K562 (cell line): Measurements from ENCODE around the gene PLPP7. TPM values are rescaled to one million over a fixed set of nuclear protein-coding genes. Genes with fewer than 3 reads are reported as not detected.
A peak's percentile ranks its signal among the peaks of the same experiment; 100 is the strongest.

Source experiments
- ATAC-seq: fragments of 200-7000 bp; cut with Tn5 transposase; 3 replicates; pipeline ENCODE4 v1.9.1; 2020; ENCODE audit warnings: moderate library complexity
- BruUV-seq: library from RNA; stranded (reverse); fragments of 400-500 nt; replicated peaks from 2 replicates; lab custom pipeline; 2021; lab: Mats Ljungman, UMichigan
- CTCF ChIA-PET: fragments of 300-600 bp; formaldehyde crosslinking; extraction: SDS; loops from one replicate; lab custom pipeline; 2021; ENCODE audit warnings: low intra/inter-chr PET ratio; lab: Yijun Ruan, JAX
- POLR2A ChIA-PET: fragments of 300-600, 350-650 bp; sonication (Branson Sonifier 250); formaldehyde crosslinking; extraction: SDS; loops from one replicate; lab custom pipeline; 2021; ENCODE audit warnings: antibody characterized with exemption, inconsistent platforms; lab: Yijun Ruan, JAX
- DNase-seq, 4 experiments: peaks; one replicate each; pipeline versions ENCODE4 v3.0.0 to v3.0.0-alpha.2; 2011 to 2018; ENCODE audit warnings: low spot score in 3 of 4, mixed read lengths in 3 of 4; ENCODE audit errors: extremely low read depth in 1 of 4
- FAIRE-seq: peaks from 2 replicates; lab custom pipeline; 2011; peaks lifted over from hg19 to GRCh38; lab: Jason Lieb, UNC
- H2AFZ ChIP-seq: 2 replicates; pipeline ENCODE4 v1.6.0; 2011; ENCODE audit warnings: low read depth, low read length, control low read depth, inconsistent platforms
- H3K27ac ChIP-seq: fragments of 200-600 bp; 3 replicates; pipeline ENCODE4 v1.8.0; 2011; ENCODE audit warnings: low read depth, mild to moderate bottlenecking, control low read depth, inconsistent platforms, low read length, moderate library complexity, mixed read lengths; ENCODE audit errors: extremely low read depth
- H3K27me3 ChIP-seq, 2 experiments: fragments of 300-600 bp in 1 of 2; 2 replicates in 1 of 2; 3 replicates in 1 of 2; pipeline versions ENCODE4 v1.6.0 to v1.8.0; 2011; ENCODE audit warnings: inconsistent platforms in 2 of 2, low read length in 2 of 2, mild to moderate bottlenecking in 1 of 2, mixed read lengths in 1 of 2, moderate library complexity in 1 of 2; ENCODE audit not compliant: control insufficient read depth in 2 of 2, insufficient read depth in 2 of 2
- H3K36me3 ChIP-seq: fragments of 300-600 bp; 3 replicates; pipeline ENCODE4 v1.8.0; 2011; ENCODE audit warnings: mild to moderate bottlenecking, low read length, inconsistent platforms; ENCODE audit not compliant: control insufficient read depth, insufficient read depth
- H3K4me1 ChIP-seq, 2 experiments: fragments of 200-600 bp in 1 of 2; replicated peaks in 1 of 2; 2 replicates in 1 of 2; 3 replicates in 1 of 2; pipeline versions ENCODE4 v1.5.1 to v1.8.0; 2011; ENCODE audit warnings: inconsistent platforms in 2 of 2, low read length in 2 of 2, mild to moderate bottlenecking in 1 of 2, mixed read lengths in 1 of 2, moderate library complexity in 1 of 2; ENCODE audit not compliant: control insufficient read depth in 2 of 2, insufficient read depth in 2 of 2
- H3K4me2 ChIP-seq: 2 replicates; pipeline ENCODE4 v1.6.1; 2011; ENCODE audit warnings: low read length, control low read depth, inconsistent platforms, mixed read lengths; ENCODE audit not compliant: insufficient read depth
- H3K4me3 ChIP-seq: fragments of 200-600 bp; sonication (generic), shearing (Covaris generic); 2 replicates; pipeline ENCODE4 v1.5.1; 2016; ENCODE audit warnings: control low read depth, inconsistent platforms
- H3K79me2 ChIP-seq: fragments of 200-600 bp; 3 replicates; pipeline ENCODE4 v1.8.0; 2011; ENCODE audit warnings: low read length, inconsistent platforms; ENCODE audit not compliant: control insufficient read depth, insufficient read depth
- H3K9ac ChIP-seq, 2 experiments: 2 replicates each; pipeline versions ENCODE4 v1.6.0 to v1.6.1; 2011; ENCODE audit warnings: low read depth in 2 of 2, low read length in 2 of 2, control low read depth in 1 of 2, inconsistent platforms in 1 of 2, mild to moderate bottlenecking in 1 of 2, mixed read lengths in 1 of 2; ENCODE audit not compliant: insufficient read depth in 1 of 2
- H3K9me1 ChIP-seq: one replicate; pipeline ENCODE4 v1.6.0; 2011; ENCODE audit warnings: inconsistent platforms, mild to moderate bottlenecking, low read length, moderate library complexity; ENCODE audit not compliant: control insufficient read depth, insufficient read depth
- H3K9me3 ChIP-seq: replicated peaks from 2 replicates; pipeline ENCODE4 v1.5.1; 2011; ENCODE audit warnings: low read depth, low read length, inconsistent platforms; ENCODE audit not compliant: control insufficient read depth, insufficient read depth
- H4K20me1 ChIP-seq: replicated peaks from 2 replicates; pipeline ENCODE4 v1.6.1; 2011; ENCODE audit warnings: low read length, inconsistent platforms, mixed read lengths; ENCODE audit not compliant: control insufficient read depth, insufficient read depth
- MAX ChIP-seq: sonication (generic); formaldehyde crosslinking; IDR thresholded peaks from 2 replicates; pipeline ENCODE4 v1.9.0; 2022; ENCODE audit warnings: mild to moderate bottlenecking, missing genetic modification reagents
- RAD51 ChIP-seq: fragments of 450-650 bp; IDR thresholded peaks from 2 replicates; pipeline ENCODE4 v1.7.1; 2016; ENCODE audit warnings: low read depth, mild to moderate bottlenecking, borderline replicate concordance
- RBFOX2 ChIP-seq: fragments of 200-400 bp; formaldehyde crosslinking; IDR thresholded peaks from 2 replicates; pipeline ENCODE4 v1.6.1; 2017; ENCODE audit warnings: low read depth, mild to moderate bottlenecking, low read length, moderate library complexity
- ZBTB33 ChIP-seq: sonication (generic); formaldehyde crosslinking; IDR thresholded peaks from 2 replicates; pipeline ENCODE4 v1.8.1; 2023; ENCODE audit warnings: mild to moderate bottlenecking, missing genetic modification reagents
- WGBS: fragments of 100-300 bp; shearing (Covaris generic); methylation state at CpG from one replicate; pipeline ENCODE4 v1.1.6; 2016; ENCODE audit warnings: low coverage, mixed read lengths; ENCODE audit not compliant: insufficient coverage; ENCODE audit errors: missing lambda C conversion rate; 5-methylcytosine and 5-hydroxymethylcytosine counted together
- in situ Hi-C: fragments of 300-500 bp; cut with MboI; formaldehyde crosslinking; loops from 4 replicates; pipeline ENCODE4 v1.15.0; 2018; ENCODE audit warnings: inconsistent platforms, mixed read lengths
- intact Hi-C: fragments of 100-400 bp; cut with micrococcal nuclease; formaldehyde crosslinking; loops from 2 replicates; pipeline ENCODE4 v1.14.2; 2022
- polyA plus RNA-seq, 8 experiments: library from polyadenylated mRNA; depleted of rRNA in 4 of 8; stranded (reverse) in 5 of 8; unstranded in 3 of 8; fragments of >200 nt; fragmentation: Nextera tagmentation in 2 of 8; fragmentation: Illumina TruSeq in 1 of 8; extraction: Ambion mirVana in 2 of 8; extraction: Trizol in 1 of 8; gene quantifications; 2 replicates each; pipeline versions ENCODE4 v1.2.1 to v1.2.3, GENCODE V29; 2011 to 2014; ENCODE audit warnings: inconsistent platforms in 1 of 8, missing spikeins in 1 of 8
- total RNA-seq, 7 experiments: library from RNA; depleted of rRNA in 6 of 7; stranded (reverse); fragments of >200 nt in 6 of 7; fragmentation: Illumina TruSeq in 2 of 7; extraction: Trizol in 2 of 7; gene quantifications; 2 replicates each; pipeline versions ENCODE4 v1.2.1 to v1.2.3, GENCODE V29; 2011 to 2021; ENCODE audit warnings: low replicate concordance in 1 of 7

The PLPP7 gene
- total and polyA plus RNA-seq, 9 of the 15 experiments (the other 6 are each of a cell fraction or from before 2014, with no cell fraction given): 0.09 to 0.93 (median 0.18) TPM; not detected in 4

GRCh38 chr9:131307974-131308373 lies 18.5 kb downstream of the PLPP7 start:
- H3K36me3 ChIP-seq: no peaks in the 10 kb centered on the region
- H3K9me3 ChIP-seq: no peaks in the 10 kb centered on the region
- ATAC-seq (no peak), DNase-seq (no peak), FAIRE-seq (no peak)
- CTCF ChIA-PET: no interaction called here
- H2AFZ ChIP-seq: no peak overlapping the region
- in situ Hi-C loops: loop anchor here (25.0 kb wide), 1 partner anchor 596 kb away; no protein-coding TSS in a partner anchor
- H3K9me1 ChIP-seq: no peaks in the 10 kb centered on the region
- no peak overlapping the region for H3K27ac ChIP-seq
- POLR2A ChIA-PET: interaction anchor here (0.8 kb wide), 1 partner anchor 12 kb away, joined by 4 read pairs; no protein-coding TSS in a partner anchor
- BruUV-seq: no TSS peak
- peaks cover 14 to 50% of the 10 kb centered on the region in 2 experiments for H3K4me1 ChIP-seq
- no peaks in the 10 kb centered on the region for H3K27me3 ChIP-seq
- no peak overlapping the region for H3K4me3 ChIP-seq
- intact Hi-C loops: loop anchor here (10.0 kb wide), 1 partner anchor 1057 kb away; no protein-coding TSS in a partner anchor
- H4K20me1 ChIP-seq: no peaks in the 10 kb centered on the region
- H3K4me2 ChIP-seq: no peak overlapping the region
- TF ChIP-seq ZBTB33 (CRISPR knock-in tag): peak; percentile 92
- TF ChIP-seq RBFOX2: 0 out of 2 replicates have a peak, but pooled peaks have one; percentile 25
- 0 out of 2 replicates have a peak, but pooled peaks have one; percentile 26 for TF ChIP-seq MAX (CRISPR knock-in tag)
- TF ChIP-seq RAD51: no peak
- 73% methylated on average over 21 of the region's 31 CpGs for WGBS
- H3K79me2 ChIP-seq: no peaks in the 10 kb centered on the region
- no peak overlapping the region; a peak in 1 of 4 replicates for H3K9ac ChIP-seq
